HL-60 (cell line): Measurements from ENCODE around the gene ENOX2.

Source experiments
- DNase-seq, 2 experiments: peaks; one replicate each; pipeline ENCODE4 v3.0.0-alpha.2; 2010 to 2020; ENCODE audit warnings: low read depth in 1 of 2, low spot score in 1 of 2
- H3K27ac ChIP-seq: fragments of 250-450 bp; sonication (Bioruptor Pico); replicated peaks from 2 replicates; pipeline ENCODE4 v1.5.1; 2020; ENCODE audit warnings: mild to moderate bottlenecking, moderate library complexity
- H3K27me3 ChIP-seq: fragments of 250-450 bp; sonication (Bioruptor Pico); 2 replicates; pipeline ENCODE4 v1.5.1; 2021; ENCODE audit warnings: mild to moderate bottlenecking, moderate library complexity; ENCODE audit not compliant: insufficient read depth, poor library complexity, severe bottlenecking
- H3K4me3 ChIP-seq: replicated peaks from 2 replicates; pipeline ENCODE4 v1.5.1; 2011; ENCODE audit warnings: mild to moderate bottlenecking, control low read depth, low read length; ENCODE audit not compliant: insufficient read depth
- GABPA ChIP-seq: IDR thresholded peaks from 2 replicates; pipeline ENCODE4 v1.6.1; 2012; ENCODE audit warnings: low read depth
- POLR2AphosphoS5 ChIP-seq: IDR thresholded peaks from 2 replicates; pipeline ENCODE4 v1.6.1; 2012; ENCODE audit warnings: low read depth
- SPI1 ChIP-seq: IDR thresholded peaks from 2 replicates; pipeline ENCODE4 v1.6.1; 2012; ENCODE audit warnings: low read depth, mild to moderate bottlenecking, borderline replicate concordance
- TF ChIP-seq, protein P1 (sequence below): IDR thresholded peaks from 2 replicates; pipeline ENCODE4 v1.6.1; 2012; ENCODE audit warnings: low read depth; ENCODE audit not compliant: insufficient replicate concordance
- TF ChIP-seq, protein P2 (sequence below): IDR thresholded peaks from one replicate; pipeline ENCODE4 v1.5.1; 2011; ENCODE audit warnings: low read length, control low read depth, inconsistent platforms; ENCODE audit not compliant: insufficient read depth

The ENOX2 gene

DNA sequence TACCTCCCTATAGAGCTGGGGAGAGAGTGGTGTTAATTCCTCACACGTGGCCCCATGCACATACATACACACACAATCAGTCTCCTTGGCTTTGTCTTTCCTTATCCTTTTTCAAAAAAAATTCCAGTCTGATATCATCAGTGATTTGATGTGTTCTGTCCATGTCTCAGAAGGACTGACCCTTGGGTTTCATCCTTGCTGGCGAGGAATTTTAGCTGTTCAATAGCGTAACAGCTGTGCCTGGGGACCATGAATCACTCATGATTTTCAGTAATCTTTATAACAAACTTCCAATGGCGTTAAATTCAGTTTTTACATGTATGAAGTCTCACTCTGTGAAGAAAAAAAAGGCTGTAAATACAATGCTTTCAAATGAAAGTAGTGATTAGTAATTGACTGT is 296.6 kb downstream of the ENOX2 start:
- no peak for DNase-seq
- H3K4me3 ChIP-seq = no peak overlapping the region
- TF ChIP-seq, protein P1, sequence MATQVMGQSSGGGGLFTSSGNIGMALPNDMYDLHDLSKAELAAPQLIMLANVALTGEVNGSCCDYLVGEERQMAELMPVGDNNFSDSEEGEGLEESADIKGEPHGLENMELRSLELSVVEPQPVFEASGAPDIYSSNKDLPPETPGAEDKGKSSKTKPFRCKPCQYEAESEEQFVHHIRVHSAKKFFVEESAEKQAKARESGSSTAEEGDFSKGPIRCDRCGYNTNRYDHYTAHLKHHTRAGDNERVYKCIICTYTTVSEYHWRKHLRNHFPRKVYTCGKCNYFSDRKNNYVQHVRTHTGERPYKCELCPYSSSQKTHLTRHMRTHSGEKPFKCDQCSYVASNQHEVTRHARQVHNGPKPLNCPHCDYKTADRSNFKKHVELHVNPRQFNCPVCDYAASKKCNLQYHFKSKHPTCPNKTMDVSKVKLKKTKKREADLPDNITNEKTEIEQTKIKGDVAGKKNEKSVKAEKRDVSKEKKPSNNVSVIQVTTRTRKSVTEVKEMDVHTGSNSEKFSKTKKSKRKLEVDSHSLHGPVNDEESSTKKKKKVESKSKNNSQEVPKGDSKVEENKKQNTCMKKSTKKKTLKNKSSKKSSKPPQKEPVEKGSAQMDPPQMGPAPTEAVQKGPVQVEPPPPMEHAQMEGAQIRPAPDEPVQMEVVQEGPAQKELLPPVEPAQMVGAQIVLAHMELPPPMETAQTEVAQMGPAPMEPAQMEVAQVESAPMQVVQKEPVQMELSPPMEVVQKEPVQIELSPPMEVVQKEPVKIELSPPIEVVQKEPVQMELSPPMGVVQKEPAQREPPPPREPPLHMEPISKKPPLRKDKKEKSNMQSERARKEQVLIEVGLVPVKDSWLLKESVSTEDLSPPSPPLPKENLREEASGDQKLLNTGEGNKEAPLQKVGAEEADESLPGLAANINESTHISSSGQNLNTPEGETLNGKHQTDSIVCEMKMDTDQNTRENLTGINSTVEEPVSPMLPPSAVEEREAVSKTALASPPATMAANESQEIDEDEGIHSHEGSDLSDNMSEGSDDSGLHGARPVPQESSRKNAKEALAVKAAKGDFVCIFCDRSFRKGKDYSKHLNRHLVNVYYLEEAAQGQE = no peak
- TF ChIP-seq GABPA = no peak
- TF ChIP-seq, protein P2, sequence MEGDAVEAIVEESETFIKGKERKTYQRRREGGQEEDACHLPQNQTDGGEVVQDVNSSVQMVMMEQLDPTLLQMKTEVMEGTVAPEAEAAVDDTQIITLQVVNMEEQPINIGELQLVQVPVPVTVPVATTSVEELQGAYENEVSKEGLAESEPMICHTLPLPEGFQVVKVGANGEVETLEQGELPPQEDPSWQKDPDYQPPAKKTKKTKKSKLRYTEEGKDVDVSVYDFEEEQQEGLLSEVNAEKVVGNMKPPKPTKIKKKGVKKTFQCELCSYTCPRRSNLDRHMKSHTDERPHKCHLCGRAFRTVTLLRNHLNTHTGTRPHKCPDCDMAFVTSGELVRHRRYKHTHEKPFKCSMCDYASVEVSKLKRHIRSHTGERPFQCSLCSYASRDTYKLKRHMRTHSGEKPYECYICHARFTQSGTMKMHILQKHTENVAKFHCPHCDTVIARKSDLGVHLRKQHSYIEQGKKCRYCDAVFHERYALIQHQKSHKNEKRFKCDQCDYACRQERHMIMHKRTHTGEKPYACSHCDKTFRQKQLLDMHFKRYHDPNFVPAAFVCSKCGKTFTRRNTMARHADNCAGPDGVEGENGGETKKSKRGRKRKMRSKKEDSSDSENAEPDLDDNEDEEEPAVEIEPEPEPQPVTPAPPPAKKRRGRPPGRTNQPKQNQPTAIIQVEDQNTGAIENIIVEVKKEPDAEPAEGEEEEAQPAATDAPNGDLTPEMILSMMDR = no peak
- no peak for TF ChIP-seq SPI1
- no peak for TF ChIP-seq POLR2AphosphoS5

DNA sequence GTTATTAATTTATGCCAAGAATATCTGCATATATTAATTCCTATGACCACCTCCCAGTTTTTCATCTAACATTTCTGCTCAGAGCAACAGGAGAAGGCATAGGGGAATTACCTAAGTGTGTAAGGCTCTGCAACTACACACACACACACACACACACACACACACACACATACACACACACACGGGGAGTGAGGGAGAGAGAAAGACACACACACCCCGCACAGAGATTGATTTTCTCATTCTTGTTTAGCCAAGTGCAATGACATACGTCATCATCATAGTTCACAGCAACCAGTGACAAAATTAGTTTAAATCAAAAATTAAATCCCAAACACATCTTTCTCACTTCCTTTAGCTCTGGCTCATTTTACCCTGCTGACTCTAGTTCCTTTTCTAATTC is 298.1 kb downstream of the ENOX2 start:
- H3K27ac ChIP-seq = no peak overlapping the region
- TF ChIP-seq SPI1 = no peak
- TF ChIP-seq, protein P2 = no peak
- TF ChIP-seq GABPA = no peak
- TF ChIP-seq, protein P1 = no peak
- no peak for TF ChIP-seq POLR2AphosphoS5
- no peaks in the 10 kb centered on the region for H3K27me3 ChIP-seq
- H3K4me3 ChIP-seq = no peak overlapping the region
- no peak for DNase-seq

More for the DNA sequence above, 296.6 kb downstream of the ENOX2 start:
- H3K27me3 ChIP-seq = no peaks in the 10 kb centered on the region
- no peak overlapping the region for H3K27ac ChIP-seq

DNA sequence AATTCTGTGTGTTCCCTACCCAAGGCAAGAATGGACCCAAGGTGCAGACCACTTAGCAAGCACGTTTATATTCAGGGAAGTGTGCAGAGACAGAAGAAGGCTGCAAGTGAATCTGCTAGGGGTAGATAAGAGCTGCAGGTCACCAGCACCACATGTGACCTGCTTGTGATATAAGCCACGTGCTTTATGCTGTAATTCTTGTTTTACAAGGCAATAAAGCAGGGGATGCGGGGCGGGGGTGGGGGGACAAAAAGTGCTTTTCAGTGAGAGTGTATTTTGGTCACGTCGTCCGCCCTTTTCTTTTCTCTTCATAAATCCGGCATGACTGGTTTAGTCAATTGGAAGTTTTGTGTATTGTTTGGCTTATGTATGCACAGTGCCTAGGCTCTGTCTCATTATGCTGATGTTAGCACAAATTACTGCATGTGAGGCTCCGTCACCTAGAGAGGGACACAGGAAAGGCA is 308.5 kb downstream of the ENOX2 start:
- Histone ChIP-seq H3K27me3 (no peaks in the 10 kb centered on the region), H3K4me3 (no peak overlapping the region), H3K27ac (no peak overlapping the region)
- TF ChIP-seq, protein P1 = no peak
- TF ChIP-seq, protein P2 = no peak
- TF ChIP-seq POLR2AphosphoS5 = no peak
- no peak for TF ChIP-seq GABPA
- TF ChIP-seq SPI1 = no peak
- no peak for DNase-seq
